ENCODE data around the gene VASN. TPM values are rescaled to one million over a fixed set of nuclear protein-coding genes. Genes with fewer than 3 reads are reported as not detected.
"Not testable (repeated sequence)": the region's sequence is repeated elsewhere in the genome, so short reads cannot be mapped to it uniquely, and the experiment has no call there.

VASN gene
- total RNA-seq, 2 experiments from 2014 or later, result not detected

DNA sequence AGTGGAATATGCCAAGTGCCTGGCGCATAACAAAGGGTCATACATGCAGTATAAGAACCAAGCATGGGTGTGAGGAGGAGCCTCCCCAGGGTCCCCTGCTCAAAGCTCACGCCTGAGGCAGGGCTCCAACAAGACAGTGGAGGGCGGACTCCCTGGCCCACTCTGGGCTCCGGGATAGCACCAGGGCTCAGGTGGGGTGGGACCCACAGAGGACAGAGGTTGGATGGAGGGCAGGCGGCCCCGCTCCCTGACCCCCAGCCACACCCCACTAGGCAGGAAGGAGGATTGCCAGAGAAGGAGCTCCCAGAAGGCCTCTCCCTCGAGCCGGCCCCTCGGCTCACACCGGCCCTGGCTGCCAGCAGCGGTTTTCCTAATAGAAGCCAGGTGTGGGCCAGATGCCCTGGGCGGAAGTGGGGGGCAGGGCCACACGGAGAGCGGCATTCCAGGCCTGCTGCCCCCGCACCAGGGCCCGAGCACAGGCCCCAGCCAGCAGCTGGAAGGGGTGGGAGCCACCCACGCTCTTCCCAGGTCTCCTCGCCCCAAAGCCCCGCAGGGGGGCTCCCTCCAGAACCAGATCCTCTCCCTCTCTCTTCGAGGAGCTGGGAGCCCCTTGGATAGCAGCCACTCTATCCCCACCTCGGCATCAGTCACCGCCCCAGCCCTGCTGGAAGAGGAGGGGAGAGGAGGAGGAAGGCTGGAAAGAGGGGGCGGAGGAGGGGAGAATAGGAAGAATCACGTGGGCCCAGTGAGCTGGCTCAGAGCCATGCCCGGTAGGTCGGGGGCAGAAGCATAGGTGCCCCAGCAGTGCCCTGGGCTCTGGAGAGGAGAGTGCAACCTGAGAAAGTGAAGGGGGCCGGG, 21.0 kb downstream of the VASN start:
- Histone ChIP-seq H3K27ac (ENCODE audit: low read depth, low read length, poor library complexity, severe bottlenecking) (no peak overlapping the region), H2AFZ (ENCODE audit: low read length) (no peak overlapping the region), H3K4me2 (ENCODE audit: low read length) (no peak overlapping the region), H4K20me1 (ENCODE audit: insufficient read depth, low read length) (no peaks in the 10 kb centered on the region), H3K79me2 (ENCODE audit: insufficient read depth, low read depth, low read length) (no peaks in the 10 kb centered on the region), H3K4me1 (ENCODE audit: insufficient read depth, low read length, poor library complexity, severe bottlenecking) (peaks cover 7% of the 10 kb centered on the region), H3K9me2 (ENCODE audit: insufficient read depth, low read length) (no peaks in the 10 kb centered on the region), H3K9me3 (ENCODE audit: low read length) (no peaks in the 10 kb centered on the region), H3K4me3 (ENCODE audit: low read depth, low read length, poor library complexity, severe bottlenecking) (no peak overlapping the region), H3K36me3 (ENCODE audit: insufficient read depth, low read length) (peaks cover 77% of the 10 kb centered on the region)
- intact Hi-C loops (cut with micrococcal nuclease; ENCODE audit: unreplicated experiment), result no loop called here
- ChIA-PET CTCF (ENCODE audit: unreplicated experiment) (interaction anchor here (0.5 kb wide), 1 partner anchor 110 kb away, joined by 5 read pairs; no protein-coding TSS in a partner anchor), POLR2A (no interaction called here)
- no peak for DNase-seq (ENCODE audit: low spot score)
- no TSS peak for BruUV-seq (replicated peaks)
- TF ChIP-seq, protein P1, sequence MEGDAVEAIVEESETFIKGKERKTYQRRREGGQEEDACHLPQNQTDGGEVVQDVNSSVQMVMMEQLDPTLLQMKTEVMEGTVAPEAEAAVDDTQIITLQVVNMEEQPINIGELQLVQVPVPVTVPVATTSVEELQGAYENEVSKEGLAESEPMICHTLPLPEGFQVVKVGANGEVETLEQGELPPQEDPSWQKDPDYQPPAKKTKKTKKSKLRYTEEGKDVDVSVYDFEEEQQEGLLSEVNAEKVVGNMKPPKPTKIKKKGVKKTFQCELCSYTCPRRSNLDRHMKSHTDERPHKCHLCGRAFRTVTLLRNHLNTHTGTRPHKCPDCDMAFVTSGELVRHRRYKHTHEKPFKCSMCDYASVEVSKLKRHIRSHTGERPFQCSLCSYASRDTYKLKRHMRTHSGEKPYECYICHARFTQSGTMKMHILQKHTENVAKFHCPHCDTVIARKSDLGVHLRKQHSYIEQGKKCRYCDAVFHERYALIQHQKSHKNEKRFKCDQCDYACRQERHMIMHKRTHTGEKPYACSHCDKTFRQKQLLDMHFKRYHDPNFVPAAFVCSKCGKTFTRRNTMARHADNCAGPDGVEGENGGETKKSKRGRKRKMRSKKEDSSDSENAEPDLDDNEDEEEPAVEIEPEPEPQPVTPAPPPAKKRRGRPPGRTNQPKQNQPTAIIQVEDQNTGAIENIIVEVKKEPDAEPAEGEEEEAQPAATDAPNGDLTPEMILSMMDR (conservative IDR thresholded peaks at IDR 0.05; ENCODE audit: low read length), result no peak
- TF ChIP-seq EZH2phosphoT487 (IDR thresholded peaks at IDR 0.05; ENCODE audit: borderline replicate concordance, low read depth, low read length), result no peak

DNA sequence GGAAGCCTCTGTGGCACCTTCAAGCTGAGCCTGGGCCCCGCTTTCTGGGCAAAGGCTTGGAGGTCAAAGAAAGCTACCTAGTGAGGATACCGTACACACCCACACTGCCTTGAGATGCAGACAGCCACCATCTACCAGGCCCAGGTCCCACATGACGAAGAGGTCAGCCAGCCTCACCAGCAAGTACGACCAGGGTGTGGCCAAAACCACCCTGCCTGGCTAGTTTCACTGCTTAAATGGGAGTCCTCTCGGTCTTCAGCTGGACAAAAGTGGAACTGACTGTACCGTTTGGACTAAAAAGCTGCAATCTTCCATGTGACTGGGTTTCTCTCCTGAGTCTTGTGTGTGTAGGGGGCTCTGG, 21.6 kb downstream of the VASN start:
- BruUV-seq (replicated peaks), result no TSS peak
- CTCF ChIA-PET (ENCODE audit: unreplicated experiment), result interaction anchor here (0.5 kb wide), 1 partner anchor 110 kb away, joined by 5 read pairs; no protein-coding TSS in a partner anchor
- Histone ChIP-seq H3K27ac (ENCODE audit: low read depth, low read length, poor library complexity, severe bottlenecking) (no peak overlapping the region), H3K4me1 (ENCODE audit: insufficient read depth, low read length, poor library complexity, severe bottlenecking) (peaks cover 7% of the 10 kb centered on the region), H3K9me3 (ENCODE audit: low read length) (no peaks in the 10 kb centered on the region), H2AFZ (ENCODE audit: low read length) (no peak overlapping the region), H3K79me2 (ENCODE audit: insufficient read depth, low read depth, low read length) (no peaks in the 10 kb centered on the region), H4K20me1 (ENCODE audit: insufficient read depth, low read length) (no peaks in the 10 kb centered on the region), H3K4me3 (ENCODE audit: low read depth, low read length, poor library complexity, severe bottlenecking) (no peak overlapping the region), H3K4me2 (ENCODE audit: low read length) (no peak overlapping the region), H3K9me2 (ENCODE audit: insufficient read depth, low read length) (no peaks in the 10 kb centered on the region), H3K36me3 (ENCODE audit: insufficient read depth, low read length) (peaks cover 77% of the 10 kb centered on the region)
- intact Hi-C loops (cut with micrococcal nuclease; ENCODE audit: unreplicated experiment), result no loop called here
- no peak for DNase-seq (ENCODE audit: low spot score)
- POLR2A ChIA-PET, result no interaction called here
- TF ChIP-seq, protein P1 (conservative IDR thresholded peaks at IDR 0.05; ENCODE audit: low read length), result no peak
- TF ChIP-seq EZH2phosphoT487 (IDR thresholded peaks at IDR 0.05; ENCODE audit: borderline replicate concordance, low read depth, low read length), result no peak

DNA sequence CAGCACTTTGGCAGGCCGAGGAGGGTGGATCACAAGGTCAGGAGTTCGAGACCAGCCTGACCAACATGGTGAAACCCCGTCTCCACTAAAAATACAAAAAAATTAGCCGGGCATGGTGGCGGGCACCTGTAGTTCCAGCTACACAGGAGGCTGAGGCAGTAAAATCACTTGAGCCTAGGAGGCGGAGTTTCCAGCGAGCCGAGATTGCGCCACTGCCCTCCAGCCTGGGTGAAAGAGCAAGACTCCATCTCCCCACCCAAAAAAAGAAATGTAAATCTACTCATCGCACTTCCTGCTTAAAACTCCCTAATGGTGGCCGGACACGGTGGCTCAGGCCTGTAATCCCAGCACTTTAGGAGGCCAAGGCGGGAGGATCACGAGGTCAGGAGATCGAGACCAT, 22.2 kb downstream of the VASN start:
- not testable (repeated sequence) for H3K79me2 ChIP-seq (ENCODE audit: insufficient read depth, low read depth, low read length)
- POLR2A ChIA-PET, result interaction anchor here (0.6 kb wide), 1 partner anchor 44 kb away, joined by 3 read pairs; no protein-coding TSS in a partner anchor

More for the DNA sequence above, 22.2 kb downstream of the VASN start:
- H3K9me2 ChIP-seq (ENCODE audit: insufficient read depth, low read length); BruUV-seq (replicated peaks); H3K4me1 ChIP-seq (ENCODE audit: insufficient read depth, low read length, poor library complexity, severe bottlenecking); H3K4me3 ChIP-seq (ENCODE audit: low read depth, low read length, poor library complexity, severe bottlenecking); CTCF ChIA-PET (ENCODE audit: unreplicated experiment); H3K9me3 ChIP-seq (ENCODE audit: low read length); DNase-seq (ENCODE audit: low spot score); H4K20me1 ChIP-seq (ENCODE audit: insufficient read depth, low read length); intact Hi-C loops (cut with micrococcal nuclease; ENCODE audit: unreplicated experiment); H3K4me2 ChIP-seq (ENCODE audit: low read length); H2AFZ ChIP-seq (ENCODE audit: low read length); H3K27ac ChIP-seq (ENCODE audit: low read depth, low read length, poor library complexity, severe bottlenecking): not testable (repeated sequence)
- peaks cover 78% of the 10 kb centered on the region for H3K36me3 ChIP-seq (ENCODE audit: insufficient read depth, low read length)
